Loucy (cell line): ENCODE data around the gene SERPINC1.

Source experiments
- H2AFZ ChIP-seq: fragments of 200-600 bp; sonication (generic); 2 replicates; pipeline ENCODE4 v1.6.0; 2016; ENCODE audit warnings: antibody characterized with exemption, mild to moderate bottlenecking, low read length, moderate library complexity
- H3F3A ChIP-seq: fragments of 200-600 bp; 2 replicates; pipeline ENCODE4 v1.6.0; 2016; ENCODE audit warnings: antibody characterized with exemption, low read depth, mild to moderate bottlenecking
- H3K27me3 ChIP-seq: fragments of 200-600 bp; sonication (generic); 2 replicates; pipeline ENCODE4 v1.6.1; 2014; ENCODE audit warnings: low read length, mild to moderate bottlenecking; ENCODE audit not compliant: insufficient read depth, poor library complexity, severe bottlenecking
- H3K36me3 ChIP-seq: fragments of 200-600 bp; sonication (generic); 2 replicates; pipeline ENCODE4 v1.6.1; 2016; ENCODE audit warnings: low read length; ENCODE audit not compliant: insufficient read depth
- H3K4me1 ChIP-seq: fragments of 200-600 bp; sonication (generic); 2 replicates; pipeline ENCODE4 v1.5.1; 2014; ENCODE audit warnings: low read length, mild to moderate bottlenecking; ENCODE audit not compliant: insufficient read depth, poor library complexity, severe bottlenecking
- H3K4me2 ChIP-seq: fragments of 200-600 bp; sonication (generic); 2 replicates; pipeline ENCODE4 v1.6.0; 2014; ENCODE audit warnings: antibody characterized with exemption, low read length, low read depth, mild to moderate bottlenecking; ENCODE audit not compliant: poor library complexity, severe bottlenecking
- H3K4me3 ChIP-seq: fragments of 200-600 bp; sonication (generic); 2 replicates; pipeline ENCODE4 v1.5.1; 2014; ENCODE audit warnings: low read length, mild to moderate bottlenecking, mixed read lengths; ENCODE audit not compliant: poor library complexity, severe bottlenecking
- H3K79me2 ChIP-seq: fragments of 200-600 bp; sonication (generic); 2 replicates; pipeline ENCODE4 v1.6.1; 2014; ENCODE audit warnings: low read length; ENCODE audit not compliant: insufficient read depth
- H3K9ac ChIP-seq: fragments of 200-600 bp; sonication (generic); 2 replicates; pipeline ENCODE4 v1.6.0; 2014; ENCODE audit warnings: mild to moderate bottlenecking, low read depth, low read length, moderate library complexity; ENCODE audit not compliant: poor library complexity, severe bottlenecking
- H3K9me2 ChIP-seq: fragments of 200-600 bp; sonication (generic); replicated peaks from 2 replicates; pipeline ENCODE4 v1.6.1; 2016; ENCODE audit warnings: low read depth, low read length, mixed read lengths
- H3K9me3 ChIP-seq: fragments of 200-600 bp; sonication (generic); 2 replicates; pipeline ENCODE4 v1.6.1; 2014; ENCODE audit warnings: mild to moderate bottlenecking, antibody characterized with exemption, low read length, low read depth; ENCODE audit not compliant: insufficient read depth
- H4K20me1 ChIP-seq: fragments of 200-600 bp; sonication (generic); 2 replicates; pipeline ENCODE4 v1.6.0; 2014; ENCODE audit warnings: antibody characterized with exemption, low read length, mild to moderate bottlenecking; ENCODE audit not compliant: insufficient read depth, poor library complexity, severe bottlenecking
- CTCF ChIP-seq: fragments of 200-600 bp; sonication (generic); conservative IDR thresholded peaks from 2 replicates; pipeline ENCODE4 v1.5.1; 2014; ENCODE audit warnings: mild to moderate bottlenecking, antibody characterized with exemption, low read length
- EZH2phosphoT487 ChIP-seq: fragments of 200-600 bp; IDR thresholded peaks from 2 replicates; pipeline ENCODE4 v1.6.1; 2018; ENCODE audit warnings: antibody characterized with exemption, mild to moderate bottlenecking, moderate library complexity, borderline replicate concordance

Gene SERPINC1

DNA sequence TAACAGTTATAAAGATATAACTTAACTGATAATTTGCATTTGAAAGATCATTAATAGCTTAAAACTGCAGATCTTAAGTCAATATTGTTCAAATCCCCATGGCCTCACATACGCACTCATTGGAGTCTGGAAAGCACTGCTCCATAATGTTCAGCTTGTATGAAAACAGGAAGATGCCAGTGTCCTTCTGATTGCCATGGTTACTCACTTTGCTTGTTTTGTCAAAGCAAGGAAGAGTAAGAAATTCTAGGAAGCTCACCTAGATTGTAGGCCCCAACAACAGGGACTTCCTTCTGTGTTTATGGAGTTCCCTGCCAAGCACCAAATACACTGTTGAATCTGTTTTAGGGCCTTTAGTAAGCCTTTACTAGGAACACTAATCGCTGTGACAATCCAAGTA lies 60.2 kb downstream of the SERPINC1 start:
- no peaks in the 10 kb centered on the region for H3K4me1 ChIP-seq
- H3K9me2 ChIP-seq, result no peaks in the 10 kb centered on the region
- peaks cover 34% of the 10 kb centered on the region; the same call in 1 of the 2 replicates for H3K36me3 ChIP-seq
- H3K4me2 ChIP-seq, result no peak overlapping the region
- no peak for TF ChIP-seq EZH2phosphoT487
- no peak for TF ChIP-seq CTCF
- H3K9me3 ChIP-seq, result no peaks in the 10 kb centered on the region
- H2AFZ ChIP-seq, result no peak overlapping the region
- H3K4me3 ChIP-seq, result no peak overlapping the region
- no peaks in the 10 kb centered on the region for H3K79me2 ChIP-seq
- peaks cover 8% of the 10 kb centered on the region; the same call in 1 of the 2 replicates for H3F3A ChIP-seq
- H3K9ac ChIP-seq, result no peak overlapping the region
- H4K20me1 ChIP-seq, result no peaks in the 10 kb centered on the region
- no peaks in the 10 kb centered on the region for H3K27me3 ChIP-seq

DNA sequence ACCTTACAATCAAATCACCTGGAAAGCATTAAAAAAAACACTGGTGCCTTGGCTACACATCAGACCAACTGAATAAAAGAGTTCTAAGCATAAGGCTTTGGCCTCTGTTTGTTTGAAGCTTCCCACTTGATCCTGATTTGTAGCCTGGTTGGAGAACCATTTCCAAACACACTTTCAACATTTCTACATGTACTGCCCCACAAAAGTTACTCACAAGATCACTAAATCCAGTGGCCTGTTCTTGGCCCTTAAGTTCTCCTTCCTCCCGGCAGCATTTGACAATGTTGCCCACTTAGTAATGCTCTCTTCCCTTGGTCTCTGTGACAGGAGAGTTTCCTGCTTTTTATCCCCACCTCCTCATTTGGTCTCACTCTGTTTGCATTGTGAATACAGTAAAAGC lies 61.1 kb downstream of the SERPINC1 start:
- Histone ChIP-seq H3K9me2 (no peaks in the 10 kb centered on the region), H3K27me3 (no peaks in the 10 kb centered on the region), H3K36me3 (peaks cover 40% of the 10 kb centered on the region; the same call in 1 of the 2 replicates), H3K4me1 (no peaks in the 10 kb centered on the region), H3K4me3 (no peak overlapping the region), H3K79me2 (no peaks in the 10 kb centered on the region), H3K4me2 (no peak overlapping the region), H3K9ac (no peak overlapping the region), H3K9me3 (no peaks in the 10 kb centered on the region), H2AFZ (no peak overlapping the region), H4K20me1 (no peaks in the 10 kb centered on the region), H3F3A (peaks cover 8% of the 10 kb centered on the region; the same call in 1 of the 2 replicates)
- TF ChIP-seq EZH2phosphoT487 (no peak), CTCF (no peak)
